ENCODE data around the gene KCNA5. TPM values are rescaled to one million over a fixed set of nuclear protein-coding genes. Genes with fewer than 3 reads are reported as not detected.

KCNA5 gene
- total RNA-seq, 4 donors from 2014 or later = 0.51 to 4.8 (median 2.7) TPM; not detected in 1

- intact Hi-C loops (cut with DNase I; ENCODE audit: low total_unique reads) = no loop called here
- H3K36me3 ChIP-seq = no peaks in the 10 kb centered on the region
These were observed 28.6 kb downstream of the KCNA5 start for GRCh38 chr12:5072311-5072710.

GRCh38 chr12:5073054-5073453 lies 29.4 kb downstream of the KCNA5 start:
- intact Hi-C loops (cut with DNase I; ENCODE audit: low total_unique reads) = no loop called here

More at GRCh38 chr12:5072311-5072710, 28.6 kb downstream of the KCNA5 start:
- TF ChIP-seq POLR2A (IDR thresholded peaks at IDR 0.05) (no peak), CTCF (IDR thresholded peaks at IDR 0.05) (no peak)
- no peaks in the 10 kb centered on the region for H3K27me3 ChIP-seq
- H3K27ac ChIP-seq = no peak overlapping the region
- H3K4me1 ChIP-seq = no peaks in the 10 kb centered on the region
- H3K4me3 ChIP-seq = no peak overlapping the region
- H3K9me3 ChIP-seq = no peaks in the 10 kb centered on the region
- DNase-seq = no peak

GRCh38 chr12:5073853-5074252 lies 30.2 kb downstream of the KCNA5 start:
- Histone ChIP-seq H3K36me3 (no peaks in the 10 kb centered on the region), H3K27ac (no peak overlapping the region), H3K27me3 (no peaks in the 10 kb centered on the region), H3K9me3 (no peaks in the 10 kb centered on the region), H3K4me1 (no peaks in the 10 kb centered on the region), H3K4me3 (no peak overlapping the region)
- DNase-seq = no peak
- TF ChIP-seq CTCF (IDR thresholded peaks at IDR 0.05) (no peak), POLR2A (IDR thresholded peaks at IDR 0.05) (no peak)
- intact Hi-C loops (cut with DNase I; ENCODE audit: low total_unique reads) = no loop called here

More at GRCh38 chr12:5073054-5073453, 29.4 kb downstream of the KCNA5 start:
- DNase-seq = no peak
- Histone ChIP-seq H3K27me3 (no peaks in the 10 kb centered on the region), H3K9me3 (no peaks in the 10 kb centered on the region), H3K27ac (no peak overlapping the region), H3K36me3 (no peaks in the 10 kb centered on the region), H3K4me3 (no peak overlapping the region), H3K4me1 (no peaks in the 10 kb centered on the region)
- TF ChIP-seq CTCF (IDR thresholded peaks at IDR 0.05) (no peak), POLR2A (IDR thresholded peaks at IDR 0.05) (no peak)

GRCh38 chr12:5076761-5077160 lies 33.1 kb downstream of the KCNA5 start:
- DNase-seq = no peak
- Histone ChIP-seq H3K36me3 (no peaks in the 10 kb centered on the region), H3K9me3 (no peaks in the 10 kb centered on the region), H3K4me3 (no peak overlapping the region), H3K27me3 (no peaks in the 10 kb centered on the region), H3K4me1 (no peaks in the 10 kb centered on the region), H3K27ac (no peak overlapping the region)
- no peak for TF ChIP-seq CTCF (IDR thresholded peaks at IDR 0.05)
- no peak for TF ChIP-seq POLR2A (IDR thresholded peaks at IDR 0.05)
- intact Hi-C loops (cut with DNase I; ENCODE audit: low total_unique reads) = no loop called here

GRCh38 chr12:5078423-5078822 lies 34.7 kb downstream of the KCNA5 start:
- Histone ChIP-seq H3K27me3 (no peaks in the 10 kb centered on the region), H3K4me1 (no peaks in the 10 kb centered on the region), H3K9me3 (no peaks in the 10 kb centered on the region), H3K4me3 (no peak overlapping the region), H3K36me3 (no peaks in the 10 kb centered on the region), H3K27ac (no peak overlapping the region)
- intact Hi-C loops (cut with DNase I; ENCODE audit: low total_unique reads) = no loop called here
- TF ChIP-seq POLR2A (IDR thresholded peaks at IDR 0.05) (no peak), CTCF (IDR thresholded peaks at IDR 0.05) (no peak)
- DNase-seq = no peak

Data from uterus (tissue), 4 donors.